Endodermal cell (in vitro differentiated cells): Measurements from ENCODE around the gene KDSR. TPM values are rescaled to one million over a fixed set of nuclear protein-coding genes. Genes with fewer than 3 reads are reported as not detected.

Experiments used
- DNase-seq: peaks from one replicate; pipeline ENCODE4 v3.0.0-alpha.2; 2017
- H3K27ac ChIP-seq: 2 replicates; pipeline ENCODE4 v1.5.1; 2013; ENCODE audit warnings: mild to moderate bottlenecking, low read depth, low read length, moderate library complexity
- H3K27me3 ChIP-seq: 2 replicates; pipeline ENCODE4 v1.6.1; 2013; ENCODE audit warnings: mild to moderate bottlenecking, low read length, moderate library complexity; ENCODE audit not compliant: insufficient read depth, control insufficient read depth, poor library complexity, severe bottlenecking
- H3K36me3 ChIP-seq: 2 replicates; pipeline ENCODE4 v1.7.0; 2013; ENCODE audit warnings: mild to moderate bottlenecking, low read length, moderate library complexity; ENCODE audit not compliant: control insufficient read depth, insufficient read depth
- H3K4me1 ChIP-seq: one replicate; pipeline ENCODE4 v1.7.0; 2013; ENCODE audit warnings: low read length; ENCODE audit not compliant: control insufficient read depth, insufficient read depth
- H3K4me3 ChIP-seq: 2 replicates; pipeline ENCODE4 v1.5.1; 2013; ENCODE audit warnings: mild to moderate bottlenecking, low read length, moderate library complexity
- H3K9ac ChIP-seq: 2 replicates; pipeline ENCODE4 v1.6.1; 2013; ENCODE audit warnings: mild to moderate bottlenecking, low read length, moderate library complexity; ENCODE audit not compliant: poor library complexity, severe bottlenecking; ENCODE audit errors: extremely low read depth
- H3K9me3 ChIP-seq: 2 replicates; pipeline ENCODE4 v1.6.1; 2013; ENCODE audit warnings: mild to moderate bottlenecking, low read length, moderate library complexity; ENCODE audit not compliant: control insufficient read depth
- H3K27ac Mint-ChIP-seq: 2 replicates; pipeline ENCODE4 v1.8.0; 2020; ENCODE audit warnings: mixed read lengths
- H3K27me3 Mint-ChIP-seq: 2 replicates; pipeline ENCODE4 v1.8.0; 2021; ENCODE audit warnings: mild to moderate bottlenecking, mixed read lengths; ENCODE audit not compliant: insufficient read depth
- H3K36me3 Mint-ChIP-seq: 2 replicates; pipeline ENCODE4 v1.8.0; 2020; ENCODE audit warnings: low read depth, mixed read lengths
- H3K4me1 Mint-ChIP-seq: 2 replicates; pipeline ENCODE4 v1.8.0; 2020; ENCODE audit warnings: mixed read lengths
- H3K4me3 Mint-ChIP-seq: 2 replicates; pipeline ENCODE4 v1.8.0; 2020; ENCODE audit warnings: mild to moderate bottlenecking, moderate library complexity, mixed read lengths
- H3K9me3 Mint-ChIP-seq: 2 replicates; pipeline ENCODE4 v1.8.0; 2020; ENCODE audit warnings: mild to moderate bottlenecking, mixed read lengths
- WGBS, 2 experiments: methylation state at CpG; one replicate each; pipeline versions ENCODE4 v1.1.5 to v1.1.7; 2013; ENCODE audit warnings: missing lambda C conversion rate in 2 of 2, mixed read lengths in 1 of 2; ENCODE audit not compliant: insufficient coverage in 1 of 2, insufficient read length in 1 of 2; 5-methylcytosine and 5-hydroxymethylcytosine counted together
- total RNA-seq, 2 donors: library from RNA; stranded (reverse); fragmentation: NEBNext Ultra II Directional in 1 of 2; extraction: Animal tissue kit (Norgen Biotek cat#: 25700) in 1 of 2; gene quantifications; 2 replicates in 1 of 2; 3 replicates in 1 of 2; pipeline ENCODE4 v1.2.1, GENCODE V29; 2021
- TF ChIP-seq, protein P1 (sequence below): fragments of 200-600 bp; sonication (generic); conservative IDR thresholded peaks from 2 replicates; pipeline ENCODE4 v1.5.0; 2021; ENCODE audit warnings: antibody characterized with exemption, mild to moderate bottlenecking

Gene KDSR
- total RNA-seq, 2 donors from 2014 or later, result 39.3 to 51.0 TPM

GRCh38 chr18:63283305-63284094 lies 83.5 kb downstream of the KDSR start:
- no peaks in the 10 kb centered on the region for H3K4me1 Mint-ChIP-seq
- no peaks in the 10 kb centered on the region for H3K36me3 Mint-ChIP-seq
- Histone ChIP-seq H3K9ac (no peak overlapping the region), H3K9me3 (no peaks in the 10 kb centered on the region), H3K27me3 (no peaks in the 10 kb centered on the region), H3K27ac (no peak overlapping the region), H3K4me1 (no peaks in the 10 kb centered on the region), H3K36me3 (no peaks in the 10 kb centered on the region), H3K4me3 (no peak overlapping the region)
- H3K27ac Mint-ChIP-seq, result no peak overlapping the region
- DNase-seq, result no peak
- no peak overlapping the region for H3K4me3 Mint-ChIP-seq
- no peaks in the 10 kb centered on the region for H3K9me3 Mint-ChIP-seq
- TF ChIP-seq, protein P1, sequence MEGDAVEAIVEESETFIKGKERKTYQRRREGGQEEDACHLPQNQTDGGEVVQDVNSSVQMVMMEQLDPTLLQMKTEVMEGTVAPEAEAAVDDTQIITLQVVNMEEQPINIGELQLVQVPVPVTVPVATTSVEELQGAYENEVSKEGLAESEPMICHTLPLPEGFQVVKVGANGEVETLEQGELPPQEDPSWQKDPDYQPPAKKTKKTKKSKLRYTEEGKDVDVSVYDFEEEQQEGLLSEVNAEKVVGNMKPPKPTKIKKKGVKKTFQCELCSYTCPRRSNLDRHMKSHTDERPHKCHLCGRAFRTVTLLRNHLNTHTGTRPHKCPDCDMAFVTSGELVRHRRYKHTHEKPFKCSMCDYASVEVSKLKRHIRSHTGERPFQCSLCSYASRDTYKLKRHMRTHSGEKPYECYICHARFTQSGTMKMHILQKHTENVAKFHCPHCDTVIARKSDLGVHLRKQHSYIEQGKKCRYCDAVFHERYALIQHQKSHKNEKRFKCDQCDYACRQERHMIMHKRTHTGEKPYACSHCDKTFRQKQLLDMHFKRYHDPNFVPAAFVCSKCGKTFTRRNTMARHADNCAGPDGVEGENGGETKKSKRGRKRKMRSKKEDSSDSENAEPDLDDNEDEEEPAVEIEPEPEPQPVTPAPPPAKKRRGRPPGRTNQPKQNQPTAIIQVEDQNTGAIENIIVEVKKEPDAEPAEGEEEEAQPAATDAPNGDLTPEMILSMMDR, result no peak
- WGBS, 2 experiments, result 93 to 99% methylated on average over 12 to 16 of the region's 16 CpGs
- no peaks in the 10 kb centered on the region for H3K27me3 Mint-ChIP-seq

GRCh38 chr18:63282793-63283192 lies 84.2 kb downstream of the KDSR start:
- no peaks in the 10 kb centered on the region for H3K36me3 ChIP-seq
- Mint-ChIP-seq H3K4me3 (no peak overlapping the region), H3K36me3 (no peaks in the 10 kb centered on the region), H3K27ac (no peak overlapping the region), H3K4me1 (no peaks in the 10 kb centered on the region), H3K27me3 (no peaks in the 10 kb centered on the region), H3K9me3 (no peaks in the 10 kb centered on the region)
- H3K27ac ChIP-seq, result no peak overlapping the region
- no peaks in the 10 kb centered on the region for H3K4me1 ChIP-seq
- TF ChIP-seq, protein P1, result no peak
- no peak overlapping the region for H3K4me3 ChIP-seq
- H3K27me3 ChIP-seq, result no peaks in the 10 kb centered on the region
- no peak for DNase-seq
- H3K9ac ChIP-seq, result no peak overlapping the region
- H3K9me3 ChIP-seq, result no peaks in the 10 kb centered on the region

Other genes starting within 250 kb of the KDSR start
- gene BCL2, start 47.4 kb downstream of the KDSR start, total RNA-seq, result 1 to 10 TPM; 1.4 to 2.3 TPM
- gene VPS4B, start 55.3 kb upstream of the KDSR start, total RNA-seq, result 10 to 100 TPM; 44.7 to 46.1 TPM
- gene SERPINB5, start 109.8 kb upstream of the KDSR start, total RNA-seq, result 1 to 10 TPM in 1 of 2 donors, not detected in 1; 3.3 TPM
- gene SERPINB12, start 175.2 kb upstream of the KDSR start, total RNA-seq, result not detected
- not detected for gene SERPINB13, start 220.1 kb upstream of the KDSR start, total RNA-seq